NCI-H1417 treated with DMSO at 0.1 percent for 48 hours (cell line): ENCODE measurements around the gene AKT3.

Source experiments
- DNase-seq: peaks from one replicate; lab custom pipeline; 2025; lab: John Stamatoyannopoulos, UW

Gene AKT3

GRCh38 chr1:243557866-243558265, 292.2 kb downstream of the AKT3 start:
- no peak for DNase-seq

GRCh38 chr1:243554686-243555085, 295.4 kb downstream of the AKT3 start:
- DNase-seq = no peak

DNA sequence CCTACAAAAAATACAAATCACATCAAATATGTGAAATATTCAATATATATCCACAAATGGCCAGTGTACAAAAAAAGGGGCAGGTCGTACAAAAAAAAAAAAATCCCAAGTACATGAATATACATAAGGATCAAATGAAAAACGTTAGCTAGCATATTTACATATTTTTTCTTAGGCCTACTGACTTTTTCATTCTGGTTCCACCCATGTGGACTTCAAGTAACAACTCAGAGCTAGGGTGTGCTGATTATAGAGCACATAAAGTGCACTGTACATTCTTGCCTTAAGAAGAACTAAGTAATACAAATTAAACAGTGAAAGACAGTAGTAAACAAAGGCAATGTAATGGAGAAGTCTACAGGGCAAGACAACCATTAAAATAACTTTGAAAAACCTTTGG, 297.0 kb downstream of the AKT3 start:
- no peak for DNase-seq

GRCh38 chr1:243550276-243550675, 299.8 kb downstream of the AKT3 start:
- DNase-seq = no peak

- DNase-seq = no peak
These were observed 300.3 kb downstream of the AKT3 start for GRCh38 chr1:243549791-243550190.

- DNase-seq = no peak
These were observed 300.9 kb downstream of the AKT3 start for GRCh38 chr1:243549108-243549507.

- no peak for DNase-seq
These were observed 301.5 kb downstream of the AKT3 start for GRCh38 chr1:243548516-243548915.

- DNase-seq = no peak
These were observed 302.2 kb downstream of the AKT3 start for GRCh38 chr1:243547891-243548290.

- no peak for DNase-seq
These were observed 303.6 kb downstream of the AKT3 start for GRCh38 chr1:243546457-243546856.

DNA sequence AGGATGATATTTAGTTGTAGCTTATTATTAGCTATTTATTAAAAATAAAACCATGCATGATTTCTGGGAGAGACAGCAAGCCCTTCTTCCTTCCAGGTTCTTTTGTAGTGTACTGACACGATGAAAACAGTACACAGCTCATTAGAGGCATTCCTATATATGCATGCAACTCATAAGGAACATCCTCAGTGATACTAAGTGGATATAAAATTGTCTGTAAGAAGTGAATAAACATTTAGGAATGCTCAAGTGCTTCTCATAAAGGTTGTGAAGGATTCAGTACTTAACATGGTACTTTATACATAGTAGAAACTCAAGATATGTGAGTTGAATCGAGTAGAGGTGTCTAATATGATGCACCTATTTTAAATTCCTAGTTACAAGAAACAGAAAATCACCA, 306.5 kb downstream of the AKT3 start:
- DNase-seq = no peak

GRCh38 chr1:243542739-243543415, 307.2 kb downstream of the AKT3 start:
- no peak for DNase-seq

GRCh38 chr1:243539636-243540035, 310.4 kb downstream of the AKT3 start:
- DNase-seq = no peak

- no peak for DNase-seq
These were observed 315.0 kb downstream of the AKT3 start for GRCh38 chr1:243535014-243535413.

DNA sequence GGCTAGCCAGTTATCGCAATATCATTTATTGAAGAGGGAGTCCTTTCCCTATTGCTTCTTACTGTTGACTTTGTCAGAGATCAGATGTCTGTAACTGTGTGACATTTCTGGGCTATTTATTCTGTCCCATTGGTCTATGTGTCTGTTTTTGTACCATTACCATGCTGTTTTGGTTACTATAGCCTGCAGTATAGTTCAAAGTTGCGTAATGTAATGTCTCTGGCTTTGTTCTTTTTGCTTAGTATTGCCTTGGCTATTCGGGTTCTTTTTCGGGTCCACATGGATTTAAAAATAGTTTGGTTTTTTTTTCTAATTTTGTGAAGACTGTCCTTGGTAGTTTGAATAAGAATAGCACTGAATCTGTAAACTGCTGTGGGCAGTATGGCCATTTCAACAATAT, 320.5 kb downstream of the AKT3 start:
- no peak for DNase-seq

GRCh38 chr1:243528459-243529121, 321.5 kb downstream of the AKT3 start:
- no peak for DNase-seq

DNA sequence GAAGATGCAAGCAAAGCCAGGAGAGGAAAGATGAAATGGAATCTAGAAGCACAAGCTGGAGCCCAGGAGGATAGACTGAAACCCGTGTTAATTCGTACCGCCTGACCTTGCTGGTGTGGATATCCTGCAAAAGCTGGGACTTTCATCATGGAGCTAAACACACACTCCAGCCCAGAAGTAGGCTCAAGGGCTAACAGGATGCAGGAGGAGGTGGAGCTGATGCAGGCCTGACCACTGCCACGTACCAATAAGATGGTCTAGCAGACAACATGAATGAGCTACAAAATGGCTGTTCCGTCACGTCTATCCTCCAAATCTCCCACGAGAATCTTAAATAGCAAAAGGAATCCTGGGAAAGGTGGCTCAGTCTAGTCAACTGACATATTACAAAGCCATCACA, 323.9 kb downstream of the AKT3 start:
- no peak for DNase-seq

DNA sequence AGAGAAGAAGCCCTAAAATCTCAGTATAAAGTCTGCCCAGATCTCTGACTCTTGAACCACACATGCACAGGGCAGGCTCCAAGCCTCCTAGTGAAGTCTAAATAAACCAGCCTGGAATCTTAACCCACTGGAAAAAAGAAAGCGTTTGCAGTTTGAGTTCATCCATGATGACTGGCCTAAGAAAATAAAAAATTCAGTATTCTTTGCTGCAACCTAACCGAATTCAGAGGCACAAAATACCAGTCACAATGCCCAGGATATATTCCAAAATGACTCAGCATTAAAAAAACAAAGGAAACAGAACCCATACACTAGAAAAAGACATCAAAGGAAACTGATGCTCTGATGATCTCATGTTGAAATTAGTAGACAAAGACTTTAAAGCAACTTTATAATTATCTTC, 325.0 kb downstream of the AKT3 start:
- no peak for DNase-seq

GRCh38 chr1:243523766-243524165, 326.3 kb downstream of the AKT3 start:
- no peak for DNase-seq

DNA sequence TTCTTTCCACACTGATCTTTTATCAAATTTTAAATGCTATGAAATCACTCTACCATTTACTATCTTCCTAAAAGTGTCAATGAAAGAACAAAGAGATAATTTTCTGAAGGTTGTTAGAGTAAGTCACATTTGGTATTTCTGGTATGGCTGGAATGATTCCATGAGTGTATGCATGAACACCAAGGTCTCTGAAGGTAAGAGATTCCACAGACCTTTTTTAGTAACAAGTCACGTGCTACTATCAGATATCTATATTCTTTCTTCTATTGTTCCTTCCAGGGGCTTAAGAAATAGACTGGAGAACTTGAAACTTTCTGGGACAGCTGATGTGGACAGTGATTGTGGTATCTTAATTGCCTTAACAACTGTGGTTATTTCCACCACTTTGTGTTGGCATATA, 329.2 kb downstream of the AKT3 start:
- no peak for DNase-seq

- DNase-seq = no peak
These were observed 335.1 kb downstream of the AKT3 start for GRCh38 chr1:243514927-243515326.

- no peak for DNase-seq
These were observed 336.1 kb downstream of the AKT3 start for GRCh38 chr1:243513726-243514491.

DNA sequence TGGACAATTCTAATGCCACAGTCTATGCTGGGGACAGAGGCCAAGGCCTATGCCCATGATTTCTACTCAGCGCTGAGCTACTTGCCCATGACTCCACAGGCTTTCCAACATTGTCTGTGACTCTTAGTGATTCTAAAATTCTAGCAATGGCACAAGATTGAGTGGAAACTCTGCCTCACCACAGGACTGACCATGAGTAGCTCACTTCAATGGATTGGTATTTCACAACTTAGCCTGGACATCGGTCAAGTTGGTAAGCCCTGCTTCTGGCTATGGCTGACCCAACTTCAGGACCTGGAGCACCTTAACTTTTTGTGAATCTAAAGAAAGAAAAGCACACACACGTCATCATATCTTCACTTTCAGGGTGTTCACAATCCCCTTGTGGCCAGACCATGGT, 339.1 kb downstream of the AKT3 start:
- DNase-seq = no peak

- DNase-seq = no peak
These were observed 341.1 kb downstream of the AKT3 start for GRCh38 chr1:243508943-243509342.
